IMR-90 (cell line): Measurements from ENCODE around the gene COL23A1.

Experiments used
- CTCF ChIP-seq: conservative IDR thresholded peaks from 2 replicates; pipeline ENCODE4 v1.5.1; 2012; ENCODE audit warnings: mild to moderate bottlenecking, low read depth, low read length, improper control_type of control experiment
- FOS ChIP-seq: fragments of 150-350 bp; IDR thresholded peaks from 2 replicates; pipeline ENCODE4 v1.6.1; 2016; ENCODE audit warnings: low read depth, low read length
- POLR2A ChIP-seq: IDR thresholded peaks from 2 replicates; pipeline ENCODE4 v1.6.1; 2012; ENCODE audit warnings: mild to moderate bottlenecking, low read depth, low read length
- RAD21 ChIP-seq: IDR thresholded peaks from 2 replicates; pipeline ENCODE4 v1.6.1; 2012; ENCODE audit warnings: low read length, improper control_type of control experiment
- SMC3 ChIP-seq: fragments of 150-350 bp; IDR thresholded peaks from 2 replicates; pipeline ENCODE4 v1.6.1; 2016; ENCODE audit warnings: low read depth, mild to moderate bottlenecking, antibody characterized with exemption, low read length, moderate library complexity
- TF ChIP-seq, protein P1 (sequence below): fragments of 150-350 bp; IDR thresholded peaks from 2 replicates; pipeline ENCODE4 v1.6.1; 2016; ENCODE audit warnings: low read depth, mild to moderate bottlenecking, low read length, moderate library complexity, borderline replicate concordance
- TF ChIP-seq, protein P2 (sequence below): fragments of 150-350 bp; IDR thresholded peaks from 2 replicates; pipeline ENCODE4 v1.6.1; 2017; ENCODE audit warnings: mild to moderate bottlenecking, antibody characterized with exemption, low read length, low read depth

DNA sequence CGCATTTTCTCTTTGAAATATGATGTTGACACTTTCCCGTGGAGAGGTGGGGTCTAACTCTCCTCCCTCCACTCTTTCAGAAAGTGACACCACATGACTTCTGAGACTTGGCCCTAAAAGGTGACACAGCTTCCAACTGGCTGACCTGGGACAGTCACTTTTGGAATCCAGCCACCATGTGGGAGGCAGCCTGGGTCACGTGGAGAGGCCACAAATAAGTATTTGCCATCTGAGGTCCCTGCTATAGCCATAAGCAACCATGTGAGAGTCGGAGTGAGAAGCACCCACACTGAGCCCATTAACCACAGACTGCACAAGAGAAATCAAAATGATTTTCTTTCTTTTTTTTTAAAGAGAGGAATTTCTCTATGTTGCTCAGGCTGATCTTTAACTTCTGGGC lies 353.5 kb downstream of the COL23A1 start:
- TF ChIP-seq, protein P1, sequence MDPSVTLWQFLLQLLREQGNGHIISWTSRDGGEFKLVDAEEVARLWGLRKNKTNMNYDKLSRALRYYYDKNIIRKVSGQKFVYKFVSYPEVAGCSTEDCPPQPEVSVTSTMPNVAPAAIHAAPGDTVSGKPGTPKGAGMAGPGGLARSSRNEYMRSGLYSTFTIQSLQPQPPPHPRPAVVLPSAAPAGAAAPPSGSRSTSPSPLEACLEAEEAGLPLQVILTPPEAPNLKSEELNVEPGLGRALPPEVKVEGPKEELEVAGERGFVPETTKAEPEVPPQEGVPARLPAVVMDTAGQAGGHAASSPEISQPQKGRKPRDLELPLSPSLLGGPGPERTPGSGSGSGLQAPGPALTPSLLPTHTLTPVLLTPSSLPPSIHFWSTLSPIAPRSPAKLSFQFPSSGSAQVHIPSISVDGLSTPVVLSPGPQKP = no peak
- TF ChIP-seq CTCF = no peak
- no peak for TF ChIP-seq SMC3
- no peak for TF ChIP-seq POLR2A
- TF ChIP-seq, protein P2, sequence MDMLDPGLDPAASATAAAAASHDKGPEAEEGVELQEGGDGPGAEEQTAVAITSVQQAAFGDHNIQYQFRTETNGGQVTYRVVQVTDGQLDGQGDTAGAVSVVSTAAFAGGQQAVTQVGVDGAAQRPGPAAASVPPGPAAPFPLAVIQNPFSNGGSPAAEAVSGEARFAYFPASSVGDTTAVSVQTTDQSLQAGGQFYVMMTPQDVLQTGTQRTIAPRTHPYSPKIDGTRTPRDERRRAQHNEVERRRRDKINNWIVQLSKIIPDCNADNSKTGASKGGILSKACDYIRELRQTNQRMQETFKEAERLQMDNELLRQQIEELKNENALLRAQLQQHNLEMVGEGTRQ = peak; percentile 48
- no peak for TF ChIP-seq FOS
- TF ChIP-seq RAD21 = no peak
